Activated naive CD4-positive, alpha-beta T cell treated with Interleukin-2 at 50 U/mL for 16 hours (primary cell): ENCODE data around the gene GMDS.

ENCODE experiments used
- DNase-seq: peaks from one replicate; pipeline ENCODE4 v3.0.0-alpha.2; 2020

Gene GMDS

DNA sequence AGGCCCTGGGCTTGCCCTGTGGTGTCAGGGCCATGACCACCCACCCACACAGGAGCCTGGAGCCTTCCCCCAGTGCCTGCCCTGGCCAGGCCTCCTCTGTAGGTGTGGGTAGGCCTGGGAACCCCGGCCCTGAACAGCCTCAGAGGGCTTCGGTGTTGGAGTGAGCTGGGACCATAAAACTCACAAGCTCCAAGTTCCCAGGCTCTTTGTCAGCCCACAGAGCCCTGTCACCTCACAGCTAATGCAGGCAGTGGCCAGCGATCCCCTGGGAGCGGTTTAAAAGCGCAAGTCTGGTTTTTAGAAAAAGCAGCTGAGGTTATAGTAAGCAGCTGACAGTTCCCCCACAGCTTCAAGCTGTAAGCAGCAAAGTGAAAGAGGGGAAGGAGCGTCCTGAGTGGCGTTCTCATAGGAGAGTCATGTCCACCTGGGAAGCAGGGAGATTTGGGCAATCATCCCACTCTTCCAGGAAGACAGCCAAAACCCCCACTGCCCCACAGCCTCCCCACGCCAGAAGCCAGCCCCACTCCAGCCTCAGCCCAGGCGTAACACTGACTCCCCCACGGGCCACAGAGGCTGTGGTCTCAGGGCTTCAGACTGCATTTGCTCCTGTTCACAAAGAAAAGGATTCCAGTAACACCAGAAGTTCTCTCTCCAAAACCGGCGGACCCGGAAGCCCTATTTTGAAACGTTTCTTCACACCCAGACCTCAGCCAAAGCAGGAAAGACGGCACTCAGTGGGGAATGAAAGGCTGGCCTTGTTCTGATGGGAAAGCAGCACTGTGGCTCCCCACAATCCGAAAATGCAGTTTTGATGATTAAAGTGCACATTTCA, 670.0 kb downstream of the GMDS start:
- DNase-seq = no peak

GRCh38 chr6:1574890-1575209, 670.6 kb downstream of the GMDS start:
- DNase-seq = no peak

- DNase-seq = no peak
Measured at GRCh38 chr6:1574083-1574761, 671.2 kb downstream of the GMDS start.
